ENCODE results near the gene YIPF6. TPM values are rescaled to one million over a fixed set of nuclear protein-coding genes. Genes with fewer than 3 reads are reported as not detected.

The YIPF6 gene
- total and polyA plus RNA-seq, 9 of the 15 experiments (the other 6 are each of a cell fraction or from before 2014, with no cell fraction given): 7.7 to 44.2 (median 22.4) TPM

- TF ChIP-seq E4F1 (CRISPR knock-in tag; IDR thresholded peaks at IDR 0.05; ENCODE audit: borderline replicate concordance): no peak
- TF ChIP-seq ZNF444 (CRISPR knock-in tag; IDR thresholded peaks at IDR 0.05): no peak
- no peak for TF ChIP-seq ZNF785 (CRISPR knock-in tag; IDR thresholded peaks at IDR 0.05)
- TF ChIP-seq NFE2L1 (tag; IDR thresholded peaks at IDR 0.05; ENCODE audit: borderline replicate concordance, low read depth): no peak
- no peak for TF ChIP-seq KAT2B (IDR thresholded peaks at IDR 0.05; ENCODE audit: low read depth, low read length)
- TF ChIP-seq ZMIZ1 (IDR thresholded peaks at IDR 0.05; ENCODE audit: low read depth in 2 of 2, low read length in 2 of 2): no peak
- TF ChIP-seq ZHX1 (conservative IDR thresholded peaks at IDR 0.05; ENCODE audit: low read length): no peak
- TF ChIP-seq TAF9B (IDR thresholded peaks at IDR 0.05; ENCODE audit: partially characterized antibody): no peak
- TF ChIP-seq THAP7 (CRISPR knock-in tag; IDR thresholded peaks at IDR 0.05): no peak
- TF ChIP-seq CBX2 (IDR thresholded peaks at IDR 0.05; ENCODE audit: insufficient read depth, low read length, poor library complexity, severe bottlenecking): no peak
- no peak for TF ChIP-seq ILF3 (IDR thresholded peaks at IDR 0.05; ENCODE audit: borderline replicate concordance)
- no peak for TF ChIP-seq MAX (CRISPR knock-in tag; IDR thresholded peaks at IDR 0.05)
Observed at GRCh38 chrX:68571610-68572311, 72.9 kb downstream of the YIPF6 start (continued).

Measured in K562 (cell line).